K562 (cell line): ENCODE measurements around the gene SH3BP5L. TPM values are rescaled to one million over a fixed set of nuclear protein-coding genes. Genes with fewer than 3 reads are reported as not detected.

Experiments
- BRF1 ChIP-seq: IDR thresholded peaks from 3 replicates; pipeline ENCODE4 v1.6.1; 2011; ENCODE audit warnings: borderline replicate concordance, mild to moderate bottlenecking; ENCODE audit not compliant: insufficient read length; ENCODE audit errors: extremely low read depth
- CHD1 ChIP-seq: fragments of 200-600 bp; sonication (generic); IDR thresholded peaks from one replicate; pipeline ENCODE4 v1.6.1; 2012; ENCODE audit warnings: mild to moderate bottlenecking, moderate library complexity, low read length, inconsistent platforms
- ELK1 ChIP-seq: sonication (generic); formaldehyde crosslinking; IDR thresholded peaks from 2 replicates; pipeline ENCODE4 v1.8.1; 2022; ENCODE audit warnings: missing genetic modification reagents
- FOSL1 ChIP-seq: fragments of 200-800 bp; sonication (Bioruptor generic); conservative IDR thresholded peaks from 2 replicates; pipeline ENCODE4 v1.6.1; 2016; ENCODE audit warnings: missing genetic modification characterization, missing compliant biosample characterization
- HINFP ChIP-seq: fragments of 450-650 bp; conservative IDR thresholded peaks from 2 replicates; pipeline ENCODE4 v1.6.1; 2016; ENCODE audit warnings: missing genetic modification characterization, low read depth, mild to moderate bottlenecking, control low read depth, missing compliant biosample characterization
- KDM1A ChIP-seq, 2 experiments: fragments of 450-650 bp; IDR thresholded peaks; 2 replicates each; pipeline ENCODE4 v1.6.1; 2016; ENCODE audit warnings: mild to moderate bottlenecking in 2 of 2
- MAFK ChIP-seq: IDR thresholded peaks from 2 replicates; pipeline ENCODE4 v1.6.1; 2011; ENCODE audit warnings: low read length, improper control_type of control experiment
- MECOM ChIP-seq: fragments of 250-450 bp; sonication (Bioruptor Pico); IDR thresholded peaks from 2 replicates; pipeline ENCODE4 v1.8.0; 2022; ENCODE audit warnings: inconsistent platforms
- MXI1 ChIP-seq: IDR thresholded peaks from 2 replicates; pipeline ENCODE4 v1.6.1; 2011; ENCODE audit warnings: low read depth, mild to moderate bottlenecking, improper control_type of control experiment, low read length
- MYBL2 ChIP-seq, 2 experiments: fragments of 450-650 bp in 1 of 2; sonication (generic) in 1 of 2; formaldehyde crosslinking in 1 of 2; IDR thresholded peaks; 2 replicates each; pipeline versions ENCODE4 v1.6.1 to v1.8.1; 2017 to 2022; ENCODE audit warnings: borderline replicate concordance in 1 of 2, inconsistent platforms in 1 of 2, low read depth in 1 of 2, mild to moderate bottlenecking in 1 of 2, missing genetic modification reagents in 1 of 2, moderate library complexity in 1 of 2
- NR2C2 ChIP-seq, 2 experiments: fragments of 200-800 bp in 1 of 2; sonication (Bioruptor generic) in 1 of 2; sonication (generic) in 1 of 2; formaldehyde crosslinking in 1 of 2; IDR thresholded peaks; 2 replicates each; pipeline versions ENCODE4 v1.6.1 to v1.8.0; 2016 to 2022; ENCODE audit warnings: mild to moderate bottlenecking in 1 of 2, missing compliant biosample characterization in 1 of 2, missing genetic modification characterization in 1 of 2, missing genetic modification reagents in 1 of 2
- STAT5B ChIP-seq: fragments of 250-450 bp; sonication (Bioruptor Pico); IDR thresholded peaks from 2 replicates; pipeline ENCODE4 v1.8.0; 2021; ENCODE audit warnings: mild to moderate bottlenecking, inconsistent platforms
- WHSC1 ChIP-seq: IDR thresholded peaks from one replicate; pipeline ENCODE4 v1.6.1; 2012; ENCODE audit warnings: low read length, control low read depth, inconsistent platforms
- ZNF124 ChIP-seq: sonication (generic); formaldehyde crosslinking; IDR thresholded peaks from 2 replicates; pipeline ENCODE4 v1.8.1; 2022; ENCODE audit warnings: missing genetic modification reagents
- ZNF212 ChIP-seq: fragments of 450-650 bp; formaldehyde crosslinking; IDR thresholded peaks from 2 replicates; pipeline ENCODE4 v1.4.0; 2020; ENCODE audit warnings: mild to moderate bottlenecking
- ZNF644 ChIP-seq: fragments of 200-800 bp; sonication (Bioruptor generic); IDR thresholded peaks from 2 replicates; pipeline ENCODE4 v1.6.1; 2016; ENCODE audit warnings: low read depth, missing genetic modification characterization, missing compliant biosample characterization
- polyA plus RNA-seq, 8 experiments: library from polyadenylated mRNA; depleted of rRNA in 4 of 8; stranded (reverse) in 5 of 8; unstranded in 3 of 8; fragments of >200 nt; fragmentation: Nextera tagmentation in 2 of 8; fragmentation: Illumina TruSeq in 1 of 8; extraction: Ambion mirVana in 2 of 8; extraction: Trizol in 1 of 8; gene quantifications; 2 replicates each; pipeline versions ENCODE4 v1.2.1 to v1.2.3, GENCODE V29; 2011 to 2014; ENCODE audit warnings: inconsistent platforms in 1 of 8, missing spikeins in 1 of 8
- total RNA-seq, 7 experiments: library from RNA; depleted of rRNA in 6 of 7; stranded (reverse); fragments of >200 nt in 6 of 7; fragmentation: Illumina TruSeq in 2 of 7; extraction: Trizol in 2 of 7; gene quantifications; 2 replicates each; pipeline versions ENCODE4 v1.2.1 to v1.2.3, GENCODE V29; 2011 to 2021; ENCODE audit warnings: low replicate concordance in 1 of 7
- TF ChIP-seq, protein P1 (sequence below): fragments of 250-450 bp; sonication (Bioruptor Pico); IDR thresholded peaks from 2 replicates; pipeline ENCODE4 v1.8.0; 2022; ENCODE audit warnings: inconsistent platforms, mild to moderate bottlenecking, moderate library complexity, borderline replicate concordance
- TF ChIP-seq, protein P2 (sequence below): sonication (generic); formaldehyde crosslinking; IDR thresholded peaks from 2 replicates; pipeline ENCODE4 v1.8.1; 2022; ENCODE audit warnings: missing genetic modification reagents
- TF ChIP-seq, protein P3 (sequence below): fragments of 450-650 bp; IDR thresholded peaks from 2 replicates; pipeline ENCODE4 v1.6.1; 2016; ENCODE audit warnings: missing biosample characterization, missing genetic modification characterization
- TF ChIP-seq, protein P4 (sequence below), 2 experiments: fragments of 450-650 bp in 1 of 2; sonication (generic) in 1 of 2; formaldehyde crosslinking; conservative IDR thresholded peaks; 2 replicates each; pipeline versions ENCODE4 v1.4.0 to v1.8.1; 2020 to 2022; ENCODE audit warnings: mild to moderate bottlenecking in 1 of 2, missing genetic modification reagents in 1 of 2

Gene SH3BP5L
- total and polyA plus RNA-seq, 9 of the 15 experiments (the other 6 are each of a cell fraction or from before 2014, with no cell fraction given), result 1.9 to 26.5 (median 15.8) TPM

- TF ChIP-seq NR2C2 (CRISPR knock-in tag; IDR thresholded peaks at IDR 0.05) (peak; percentile 57), NR2C2 (tag; IDR thresholded peaks at IDR 0.05) (peak; percentile 72), MECOM (CRISPR knock-in tag) (no peak), ZNF212 (CRISPR knock-in tag) (no peak), WHSC1 (no peak), BRF1 (no peak), STAT5B (no peak), ELK1 (CRISPR knock-in tag) (no peak), ZNF124 (CRISPR knock-in tag) (no peak), MYBL2 (IDR thresholded peaks at IDR 0.05; ENCODE audit: low read depth) (no peak), MYBL2 (CRISPR knock-in tag; IDR thresholded peaks at IDR 0.05; ENCODE audit: borderline replicate concordance) (no peak), CHD1 (peak; percentile 98), FOSL1 (no peak), KDM1A (IDR thresholded peaks at IDR 0.05) (no peak), MAFK (no peak), MXI1 (no peak), ZNF644 (tag) (no peak), HINFP (tag) (no peak)
- TF ChIP-seq, protein P1, sequence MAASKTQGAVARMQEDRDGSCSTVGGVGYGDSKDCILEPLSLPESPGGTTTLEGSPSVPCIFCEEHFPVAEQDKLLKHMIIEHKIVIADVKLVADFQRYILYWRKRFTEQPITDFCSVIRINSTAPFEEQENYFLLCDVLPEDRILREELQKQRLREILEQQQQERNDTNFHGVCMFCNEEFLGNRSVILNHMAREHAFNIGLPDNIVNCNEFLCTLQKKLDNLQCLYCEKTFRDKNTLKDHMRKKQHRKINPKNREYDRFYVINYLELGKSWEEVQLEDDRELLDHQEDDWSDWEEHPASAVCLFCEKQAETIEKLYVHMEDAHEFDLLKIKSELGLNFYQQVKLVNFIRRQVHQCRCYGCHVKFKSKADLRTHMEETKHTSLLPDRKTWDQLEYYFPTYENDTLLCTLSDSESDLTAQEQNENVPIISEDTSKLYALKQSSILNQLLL (CRISPR knock-in tag), result no peak
- TF ChIP-seq, protein P2, sequence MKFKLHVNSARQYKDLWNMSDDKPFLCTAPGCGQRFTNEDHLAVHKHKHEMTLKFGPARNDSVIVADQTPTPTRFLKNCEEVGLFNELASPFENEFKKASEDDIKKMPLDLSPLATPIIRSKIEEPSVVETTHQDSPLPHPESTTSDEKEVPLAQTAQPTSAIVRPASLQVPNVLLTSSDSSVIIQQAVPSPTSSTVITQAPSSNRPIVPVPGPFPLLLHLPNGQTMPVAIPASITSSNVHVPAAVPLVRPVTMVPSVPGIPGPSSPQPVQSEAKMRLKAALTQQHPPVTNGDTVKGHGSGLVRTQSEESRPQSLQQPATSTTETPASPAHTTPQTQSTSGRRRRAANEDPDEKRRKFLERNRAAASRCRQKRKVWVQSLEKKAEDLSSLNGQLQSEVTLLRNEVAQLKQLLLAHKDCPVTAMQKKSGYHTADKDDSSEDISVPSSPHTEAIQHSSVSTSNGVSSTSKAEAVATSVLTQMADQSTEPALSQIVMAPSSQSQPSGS (CRISPR knock-in tag), result no peak
- TF ChIP-seq, protein P3, sequence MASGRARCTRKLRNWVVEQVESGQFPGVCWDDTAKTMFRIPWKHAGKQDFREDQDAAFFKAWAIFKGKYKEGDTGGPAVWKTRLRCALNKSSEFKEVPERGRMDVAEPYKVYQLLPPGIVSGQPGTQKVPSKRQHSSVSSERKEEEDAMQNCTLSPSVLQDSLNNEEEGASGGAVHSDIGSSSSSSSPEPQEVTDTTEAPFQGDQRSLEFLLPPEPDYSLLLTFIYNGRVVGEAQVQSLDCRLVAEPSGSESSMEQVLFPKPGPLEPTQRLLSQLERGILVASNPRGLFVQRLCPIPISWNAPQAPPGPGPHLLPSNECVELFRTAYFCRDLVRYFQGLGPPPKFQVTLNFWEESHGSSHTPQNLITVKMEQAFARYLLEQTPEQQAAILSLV (tag), result no peak
- TF ChIP-seq, protein P4, sequence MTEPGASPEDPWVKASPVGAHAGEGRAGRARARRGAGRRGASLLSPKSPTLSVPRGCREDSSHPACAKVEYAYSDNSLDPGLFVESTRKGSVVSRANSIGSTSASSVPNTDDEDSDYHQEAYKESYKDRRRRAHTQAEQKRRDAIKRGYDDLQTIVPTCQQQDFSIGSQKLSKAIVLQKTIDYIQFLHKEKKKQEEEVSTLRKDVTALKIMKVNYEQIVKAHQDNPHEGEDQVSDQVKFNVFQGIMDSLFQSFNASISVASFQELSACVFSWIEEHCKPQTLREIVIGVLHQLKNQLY (CRISPR knock-in tag; conservative IDR thresholded peaks at IDR 0.05), result no peak
Observed at GRCh38 chr1:248858096-248858890, 32.6 kb upstream of the SH3BP5L start (continued).
